AG04450 (cell line): ENCODE results near the gene SH3BP5. TPM values are rescaled to one million over a fixed set of nuclear protein-coding genes. Genes with fewer than 3 reads are reported as not detected.

Experiments
- CTCF ChIA-PET: fragments of 300-600, 350-600 bp; formaldehyde crosslinking; extraction: SDS; loops from one replicate; lab custom pipeline; 2022; ENCODE audit warnings: antibody characterized with exemption, inconsistent platforms; lab: Charles Lee
- POLR2A ChIA-PET: fragments of 350-600 bp; formaldehyde crosslinking; extraction: SDS; loops from one replicate; lab custom pipeline; 2021; ENCODE audit warnings: antibody characterized with exemption, inconsistent platforms; lab: Yijun Ruan, JAX
- DNase-seq: peaks from one replicate; pipeline ENCODE4 v3.0.0-alpha.2; 2011; ENCODE audit warnings: low read depth, low spot score
- H3K27ac ChIP-seq: one replicate; pipeline ENCODE4 v1.5.1; 2012; ENCODE audit warnings: low read depth, low read length, control low read depth
- H3K27me3 ChIP-seq: one replicate; pipeline ENCODE4 v1.6.0; 2012; ENCODE audit warnings: low read length; ENCODE audit not compliant: control insufficient read depth, insufficient read depth
- H3K4me3 ChIP-seq: 2 replicates; pipeline ENCODE4 v1.5.1; 2011; ENCODE audit warnings: mild to moderate bottlenecking, low read depth, low read length, control low read depth
- H3K9me3 ChIP-seq: 2 replicates; pipeline ENCODE4 v1.5.1; 2012; ENCODE audit warnings: low read length; ENCODE audit not compliant: control insufficient read depth, insufficient read depth
- CTCF ChIP-seq: IDR thresholded peaks from 2 replicates; pipeline ENCODE4 v1.5.1; 2011; ENCODE audit warnings: low read depth, low read length, control low read depth, inconsistent platforms
- polyA plus RNA-seq: library from polyadenylated mRNA; depleted of rRNA; stranded (reverse); fragments of >200 nt; gene quantifications from 2 replicates; pipeline ENCODE4 v1.2.3, GENCODE V29; 2011

SH3BP5 gene
- polyA plus RNA-seq, 1 experiment, result 16.6 TPM

- Histone ChIP-seq H3K9me3 (peaks cover 8% of the 10 kb centered on the region), H3K27me3 (peaks cover 22% of the 10 kb centered on the region), H3K4me3 (no peak overlapping the region), H3K27ac (no peak overlapping the region)
- CTCF ChIA-PET, result interaction anchor here (1.1 to 4.0 kb wide), 3 partner anchors 14 to 79 kb away, joined by 3 to 18 read pairs (median 6); partner anchors contain the start of gene SH3BP5
- DNase-seq, result no peak
- no peak for TF ChIP-seq CTCF
- POLR2A ChIA-PET, result no interaction called here
These were observed 14.8 kb upstream of the SH3BP5 start for GRCh38 chr3:15347063-15347736.

GRCh38 chr3:15346516-15346915 lies 14.1 kb upstream of the SH3BP5 start:
- no peak for DNase-seq
- ChIA-PET CTCF (interaction anchor here (4.0 kb wide), 1 partner anchor 13 kb away, joined by 18 read pairs; the partner anchor contains the start of gene SH3BP5), POLR2A (no interaction called here)
- Histone ChIP-seq H3K27me3 (peaks cover 25% of the 10 kb centered on the region), H3K27ac (no peak overlapping the region), H3K4me3 (no peak overlapping the region), H3K9me3 (peaks cover 3% of the 10 kb centered on the region; the same call in 1 of the 2 replicates)
- no peak for TF ChIP-seq CTCF

GRCh38 chr3:15345608-15346137 lies 13.3 kb upstream of the SH3BP5 start:
- DNase-seq, result no peak
- Histone ChIP-seq H3K27me3 (peaks cover 25% of the 10 kb centered on the region), H3K27ac (no peak overlapping the region), H3K9me3 (no peaks in the 10 kb centered on the region), H3K4me3 (no peak overlapping the region)
- POLR2A ChIA-PET, result interaction anchor here (0.5 kb wide), 1 partner anchor 81 kb away, joined by 3 read pairs; no protein-coding TSS in a partner anchor
- TF ChIP-seq CTCF, result no peak
- CTCF ChIA-PET, result interaction anchor here (4.0 kb wide), 1 partner anchor 12 kb away, joined by 18 read pairs; the partner anchor contains the start of gene SH3BP5

GRCh38 chr3:15345066-15345607 lies 12.8 kb upstream of the SH3BP5 start:
- H3K4me3 ChIP-seq, result no peak overlapping the region
- ChIA-PET POLR2A (interaction anchor here (0.5 kb wide), 1 partner anchor 80 kb away, joined by 3 read pairs; no protein-coding TSS in a partner anchor), CTCF (interaction anchor here (1.6 to 4.0 kb wide), 2 partner anchors 12 to 77 kb away, joined by 7 to 18 read pairs; partner anchors contain the start of gene SH3BP5)
- H3K27me3 ChIP-seq, result peaks cover 25% of the 10 kb centered on the region
- DNase-seq, result no peak
- no peak overlapping the region for H3K27ac ChIP-seq
- no peaks in the 10 kb centered on the region for H3K9me3 ChIP-seq
- no peak for TF ChIP-seq CTCF

GRCh38 chr3:15342945-15343344 lies 10.6 kb upstream of the SH3BP5 start:
- no peak for TF ChIP-seq CTCF

More at GRCh38 chr3:15342945-15343344, 10.6 kb upstream of the SH3BP5 start:
- DNase-seq, result no peak
- Histone ChIP-seq H3K4me3 (no peak overlapping the region), H3K27ac (no peak overlapping the region), H3K27me3 (peaks cover 25% of the 10 kb centered on the region), H3K9me3 (no peaks in the 10 kb centered on the region)
- POLR2A ChIA-PET, result no interaction called here
- CTCF ChIA-PET, result interaction anchor here (3.2 kb wide), 1 partner anchor 10 kb away, joined by 12 read pairs; the partner anchor contains the start of gene SH3BP5
